Neural cell (in vitro differentiated cells): Measurements from ENCODE around the gene ZNF787.

ENCODE experiments used
- CTCF ChIP-seq: fragments of 450-650 bp; IDR thresholded peaks from 2 replicates; pipeline ENCODE4 v1.5.1; 2014; ENCODE audit warnings: antibody characterized with exemption, mild to moderate bottlenecking, moderate library complexity; ENCODE audit not compliant: poor library complexity, severe bottlenecking
- EP300 ChIP-seq: fragments of 450-650 bp; conservative IDR thresholded peaks from 2 replicates; pipeline ENCODE4 v1.6.1; 2014; ENCODE audit warnings: antibody characterized with exemption, mild to moderate bottlenecking, moderate library complexity; ENCODE audit not compliant: poor library complexity, severe bottlenecking
- EZH2 ChIP-seq: fragments of 200-600, 300-800 bp; shearing (Covaris generic), sonication (generic); IDR thresholded peaks from 2 replicates; pipeline ENCODE4 v1.6.1; 2014; ENCODE audit warnings: antibody characterized with exemption, low read length, borderline replicate concordance, mild to moderate bottlenecking; ENCODE audit not compliant: insufficient read depth, poor library complexity, severe bottlenecking
- MXI1 ChIP-seq: fragments of 450-650 bp; conservative IDR thresholded peaks from 2 replicates; pipeline ENCODE4 v1.6.1; 2014; ENCODE audit warnings: antibody characterized with exemption, mild to moderate bottlenecking; ENCODE audit not compliant: poor library complexity, severe bottlenecking
- POLR2AphosphoS5 ChIP-seq: IDR thresholded peaks from 2 replicates; pipeline ENCODE4 v1.6.1; 2012
- RAD21 ChIP-seq: fragments of 450-650 bp; conservative IDR thresholded peaks from 2 replicates; pipeline ENCODE4 v1.6.1; 2014; ENCODE audit warnings: antibody characterized with exemption, mild to moderate bottlenecking, moderate library complexity
- REST ChIP-seq: IDR thresholded peaks from 2 replicates; pipeline ENCODE4 v1.6.1; 2012; ENCODE audit warnings: borderline replicate concordance
- SMC3 ChIP-seq: fragments of 450-650 bp; conservative IDR thresholded peaks from 2 replicates; pipeline ENCODE4 v1.6.1; 2014; ENCODE audit warnings: antibody characterized with exemption, mild to moderate bottlenecking, moderate library complexity; ENCODE audit not compliant: poor library complexity

- TF ChIP-seq CTCF (no peak), POLR2AphosphoS5 (no peak), REST (no peak), EZH2 (no peak), SMC3 (no peak), EP300 (no peak), RAD21 (no peak), MXI1 (no peak)
Measured at GRCh38 chr19:56091751-56092546, 29.1 kb downstream of the ZNF787 start.
